Measurements from ENCODE around the gene HDAC4. TPM values are rescaled to one million over a fixed set of nuclear protein-coding genes. Genes with fewer than 3 reads are reported as not detected.

HDAC4 gene
- polyA plus RNA-seq, 2 of the 4 experiments (the other 2 are of a cell fraction) = 8.6 to 10.4 TPM

DNA sequence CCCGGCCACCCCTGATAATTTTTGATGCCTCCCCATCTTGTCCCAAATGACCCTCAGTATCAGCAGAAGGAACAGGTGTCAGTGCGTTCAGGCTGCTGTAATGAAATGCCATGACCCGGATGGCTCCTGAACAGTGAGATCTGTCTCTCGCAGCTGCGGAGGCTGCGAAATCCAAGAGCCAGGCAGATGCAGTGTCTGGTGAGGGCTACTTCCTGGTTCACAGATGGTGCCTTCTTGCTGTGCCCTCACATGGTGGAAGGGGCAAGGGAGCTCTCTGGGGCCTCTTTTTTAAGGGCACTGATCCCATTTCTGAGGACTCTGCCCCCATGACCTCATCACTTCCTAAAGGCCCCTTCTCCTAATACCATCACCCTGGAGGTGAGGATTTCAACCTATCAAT lies 400.7 kb downstream of the HDAC4 start:
- ChIA-PET CTCF (interaction anchor here (1.4 kb wide), 1 partner anchor 16 kb away, joined by 4 read pairs; no protein-coding TSS in a partner anchor), POLR2A (no interaction called here)
- Histone ChIP-seq H3K4me3 (no peak overlapping the region), H3K4me1 (peaks cover 5% of the 10 kb centered on the region; the same call in 1 of the 3 replicates), H3K27ac (no peak overlapping the region), H3K9me3 (peaks cover 9% of the 10 kb centered on the region; the same call in 2 of the 3 replicates), H3K4me2 (no peak overlapping the region)
- DNase-seq (ENCODE audit: low read depth in 1 of 2, low spot score in 1 of 2) = no peak
- ATAC-seq = no peak
- WGBS (ENCODE audit: missing lambda C conversion rate) = 86% methylated on average over 6 of the region's 6 CpGs
- no peak for FAIRE-seq
- TF ChIP-seq HEYL (CRISPR knock-in tag; IDR thresholded peaks at IDR 0.05) = no peak
- TF ChIP-seq, protein P1, sequence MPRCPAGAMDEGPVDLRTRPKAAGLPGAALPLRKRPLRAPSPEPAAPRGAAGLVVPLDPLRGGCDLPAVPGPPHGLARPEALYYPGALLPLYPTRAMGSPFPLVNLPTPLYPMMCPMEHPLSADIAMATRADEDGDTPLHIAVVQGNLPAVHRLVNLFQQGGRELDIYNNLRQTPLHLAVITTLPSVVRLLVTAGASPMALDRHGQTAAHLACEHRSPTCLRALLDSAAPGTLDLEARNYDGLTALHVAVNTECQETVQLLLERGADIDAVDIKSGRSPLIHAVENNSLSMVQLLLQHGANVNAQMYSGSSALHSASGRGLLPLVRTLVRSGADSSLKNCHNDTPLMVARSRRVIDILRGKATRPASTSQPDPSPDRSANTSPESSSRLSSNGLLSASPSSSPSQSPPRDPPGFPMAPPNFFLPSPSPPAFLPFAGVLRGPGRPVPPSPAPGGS (IDR thresholded peaks at IDR 0.05) = no peak
- TF ChIP-seq, protein P2, sequence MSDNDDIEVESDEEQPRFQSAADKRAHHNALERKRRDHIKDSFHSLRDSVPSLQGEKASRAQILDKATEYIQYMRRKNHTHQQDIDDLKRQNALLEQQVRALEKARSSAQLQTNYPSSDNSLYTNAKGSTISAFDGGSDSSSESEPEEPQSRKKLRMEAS (IDR thresholded peaks at IDR 0.05) = no peak
- TF ChIP-seq EHF (CRISPR knock-in tag; IDR thresholded peaks at IDR 0.05) = no peak

DNA sequence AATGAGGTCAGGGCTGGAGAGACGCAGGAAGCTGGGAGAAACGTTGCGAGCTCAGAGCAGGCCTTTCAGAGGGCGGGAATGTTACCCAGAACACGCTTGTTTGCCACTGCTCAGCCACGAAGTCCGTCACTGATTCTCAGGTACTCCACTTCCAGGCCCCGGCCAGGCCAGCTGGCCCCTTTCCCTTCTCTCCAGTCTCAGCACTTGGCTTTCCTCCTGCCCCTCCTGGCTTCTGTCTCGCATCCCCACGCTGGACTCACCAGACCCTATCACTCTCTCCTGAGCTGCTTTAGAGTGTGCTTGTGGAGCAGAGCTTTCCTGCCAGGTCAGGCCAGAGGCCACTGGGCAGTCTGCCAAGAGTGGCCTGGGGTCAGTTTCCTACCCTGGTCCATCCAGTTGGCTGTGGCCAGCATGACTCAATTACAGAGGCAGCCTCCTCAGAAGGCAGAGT lies 401.5 kb downstream of the HDAC4 start:
- TF ChIP-seq HOXA7 (CRISPR knock-in tag; IDR thresholded peaks at IDR 0.05) (no peak), BHLHE40 (IDR thresholded peaks at IDR 0.05; ENCODE audit: low read depth, low read length) (no peak), CHD2 (IDR thresholded peaks at IDR 0.05; ENCODE audit: low read length, partially characterized antibody) (no peak), HEYL (CRISPR knock-in tag; IDR thresholded peaks at IDR 0.05) (no peak), CBX2 (IDR thresholded peaks at IDR 0.05; ENCODE audit: borderline replicate concordance, low read depth) (no peak), EHMT2 (IDR thresholded peaks at IDR 0.05; ENCODE audit: low read depth) (no peak)
- TF ChIP-seq, protein P3, sequence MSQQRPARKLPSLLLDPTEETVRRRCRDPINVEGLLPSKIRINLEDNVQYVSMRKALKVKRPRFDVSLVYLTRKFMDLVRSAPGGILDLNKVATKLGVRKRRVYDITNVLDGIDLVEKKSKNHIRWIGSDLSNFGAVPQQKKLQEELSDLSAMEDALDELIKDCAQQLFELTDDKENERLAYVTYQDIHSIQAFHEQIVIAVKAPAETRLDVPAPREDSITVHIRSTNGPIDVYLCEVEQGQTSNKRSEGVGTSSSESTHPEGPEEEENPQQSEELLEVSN (IDR thresholded peaks at IDR 0.05; ENCODE audit: borderline replicate concordance, low read depth) = no peak
- Histone ChIP-seq H3K4me1 (peaks cover 5% of the 10 kb centered on the region; the same call in 1 of the 3 replicates), H3K4me3 (no peak overlapping the region), H3K9me3 (peaks cover 16% of the 10 kb centered on the region), H3K4me2 (no peak overlapping the region), H3K27ac (no peak overlapping the region)
- no peak; a peak in 1 of 6 replicates for ATAC-seq
- CTCF ChIA-PET = interaction anchor here (1.4 kb wide), 1 partner anchor 15 kb away, joined by 4 read pairs; no protein-coding TSS in a partner anchor
- FAIRE-seq = no peak
- WGBS (ENCODE audit: missing lambda C conversion rate) = 90% methylated on average over 10 of the region's 10 CpGs
- no peak for DNase-seq (ENCODE audit: low read depth in 1 of 2, low spot score in 1 of 2)
- POLR2A ChIA-PET = no interaction called here

DNA sequence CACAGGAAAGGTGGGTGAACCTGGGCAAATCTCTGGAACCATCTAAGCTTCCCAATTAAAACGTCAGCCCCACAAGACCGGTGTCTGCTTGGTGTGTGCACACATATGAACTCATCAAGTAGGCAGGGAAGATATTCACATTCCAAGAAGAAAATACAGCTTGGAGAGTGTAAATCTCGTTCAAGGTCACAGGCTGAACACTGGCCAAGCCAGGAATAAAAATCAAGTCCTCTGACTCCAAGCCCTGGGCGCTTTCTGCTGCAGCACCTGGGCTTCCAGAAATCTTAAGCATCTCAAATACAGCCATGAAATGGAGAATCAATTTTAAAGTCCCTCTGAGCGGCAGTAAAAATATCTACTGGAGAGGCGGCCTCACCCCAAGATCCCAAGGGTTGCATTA lies 402.0 kb downstream of the HDAC4 start:
- FAIRE-seq (no peak), DNase-seq (ENCODE audit: low read depth in 1 of 2, low spot score in 1 of 2) (no peak), ATAC-seq (no peak)
- H3K4me3 ChIP-seq = no peak overlapping the region
- POLR2A ChIA-PET = no interaction called here
- CTCF ChIA-PET = interaction anchor here (1.0 kb wide), 1 partner anchor 10 kb away, joined by 3 read pairs; no protein-coding TSS in a partner anchor
- TF ChIP-seq HEYL (CRISPR knock-in tag; IDR thresholded peaks at IDR 0.05) (no peak), CBX2 (IDR thresholded peaks at IDR 0.05; ENCODE audit: borderline replicate concordance, low read depth) (no peak), CBX8 (IDR thresholded peaks at IDR 0.05) (no peak), MAZ (IDR thresholded peaks at IDR 0.05; ENCODE audit: borderline replicate concordance, low read depth, low read length) (no peak), JUN (IDR thresholded peaks at IDR 0.05) (no peak), ZNF302 (CRISPR knock-in tag; IDR thresholded peaks at IDR 0.05) (no peak), TFCP2L1 (CRISPR knock-in tag; IDR thresholded peaks at IDR 0.05) (no peak), KDM5A (IDR thresholded peaks at IDR 0.05) (no peak), SREBF2 (IDR thresholded peaks at IDR 0.05) (no peak), RARB (CRISPR knock-in tag; IDR thresholded peaks at IDR 0.05) (no peak)
- TF ChIP-seq, protein P4, sequence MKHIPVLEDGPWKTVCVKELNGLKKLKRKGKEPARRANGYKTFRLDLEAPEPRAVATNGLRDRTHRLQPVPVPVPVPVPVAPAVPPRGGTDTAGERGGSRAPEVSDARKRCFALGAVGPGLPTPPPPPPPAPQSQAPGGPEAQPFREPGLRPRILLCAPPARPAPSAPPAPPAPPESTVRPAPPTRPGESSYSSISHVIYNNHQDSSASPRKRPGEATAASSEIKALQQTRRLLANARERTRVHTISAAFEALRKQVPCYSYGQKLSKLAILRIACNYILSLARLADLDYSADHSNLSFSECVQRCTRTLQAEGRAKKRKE (CRISPR knock-in tag; IDR thresholded peaks at IDR 0.05; ENCODE audit: low read depth) = no peak
- TF ChIP-seq, protein P5, sequence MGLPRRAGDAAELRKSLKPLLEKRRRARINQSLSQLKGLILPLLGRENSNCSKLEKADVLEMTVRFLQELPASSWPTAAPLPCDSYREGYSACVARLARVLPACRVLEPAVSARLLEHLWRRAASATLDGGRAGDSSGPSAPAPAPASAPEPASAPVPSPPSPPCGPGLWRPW (IDR thresholded peaks at IDR 0.05) = no peak
- no peak overlapping the region for H3K27ac ChIP-seq
- H3K4me2 ChIP-seq = no peak overlapping the region
- H3K9me3 ChIP-seq = peaks cover 21% of the 10 kb centered on the region
- 56% methylated on average over 6 of the region's 6 CpGs for WGBS (ENCODE audit: missing lambda C conversion rate)
- peaks cover 5% of the 10 kb centered on the region; the same call in 1 of the 3 replicates for H3K4me1 ChIP-seq

Small RNAs within 50 kb of the gene (small RNA-seq; reads per million reads assigned to genes)
- 0 to 4.6 (median 0.48) reads per million in 6 experiments for gene MIR2467
- gene MIR4269 = 0 to 0.26 (median 0) reads per million in 6 experiments
- gene MIR4440 = 0 reads per million in 6 experiments
- gene MIR4441 = 0 reads per million in 6 experiments

Measured in A549 (cell line).